ENCODE measurements around the gene CSKMT. TPM values are rescaled to one million over a fixed set of nuclear protein-coding genes. Genes with fewer than 3 reads are reported as not detected.

CSKMT gene
- total and polyA plus RNA-seq, 4 donors = 5.3 to 37.1 (median 15.4) TPM

GRCh38 chr11:62664405-62665074 is 572 bp upstream of the CSKMT start:
- Histone ChIP-seq H3K4me3 (peak overlapping the region; percentile 62), H3K27me3 (ENCODE audit: control insufficient read depth in 3 of 3, insufficient read depth in 3 of 3, low read length in 2 of 3) (no peaks in the 10 kb centered on the region), H3K27ac (ENCODE audit: low read depth in 1 of 2, low read length in 1 of 2) (peak overlapping the region; percentile 79 to 90), H3K36me3 (ENCODE audit: control insufficient read depth in 4 of 4, insufficient read depth in 4 of 4, low read length in 4 of 4) (peaks cover 7 to 21% (median 17%) of the 10 kb centered on the region in 4 donors), H3K9ac (ENCODE audit: insufficient read depth in 1 of 2, low read length in 2 of 2) (peak overlapping the region; percentile 12 to 61), H3K4me1 (ENCODE audit: control insufficient read depth in 5 of 5, insufficient read depth in 5 of 5, low read length in 5 of 5) (peaks cover 11 to 15% (median 12%) of the 10 kb centered on the region in 5 donors), H3K9me3 (ENCODE audit: control insufficient read depth in 4 of 4, insufficient read depth in 3 of 4, low read length in 3 of 4) (no peaks in the 10 kb centered on the region)
- TF ChIP-seq, protein P1, sequence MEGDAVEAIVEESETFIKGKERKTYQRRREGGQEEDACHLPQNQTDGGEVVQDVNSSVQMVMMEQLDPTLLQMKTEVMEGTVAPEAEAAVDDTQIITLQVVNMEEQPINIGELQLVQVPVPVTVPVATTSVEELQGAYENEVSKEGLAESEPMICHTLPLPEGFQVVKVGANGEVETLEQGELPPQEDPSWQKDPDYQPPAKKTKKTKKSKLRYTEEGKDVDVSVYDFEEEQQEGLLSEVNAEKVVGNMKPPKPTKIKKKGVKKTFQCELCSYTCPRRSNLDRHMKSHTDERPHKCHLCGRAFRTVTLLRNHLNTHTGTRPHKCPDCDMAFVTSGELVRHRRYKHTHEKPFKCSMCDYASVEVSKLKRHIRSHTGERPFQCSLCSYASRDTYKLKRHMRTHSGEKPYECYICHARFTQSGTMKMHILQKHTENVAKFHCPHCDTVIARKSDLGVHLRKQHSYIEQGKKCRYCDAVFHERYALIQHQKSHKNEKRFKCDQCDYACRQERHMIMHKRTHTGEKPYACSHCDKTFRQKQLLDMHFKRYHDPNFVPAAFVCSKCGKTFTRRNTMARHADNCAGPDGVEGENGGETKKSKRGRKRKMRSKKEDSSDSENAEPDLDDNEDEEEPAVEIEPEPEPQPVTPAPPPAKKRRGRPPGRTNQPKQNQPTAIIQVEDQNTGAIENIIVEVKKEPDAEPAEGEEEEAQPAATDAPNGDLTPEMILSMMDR (IDR thresholded peaks at IDR 0.05; ENCODE audit: control extremely low read depth, extremely low read depth) = no peak
- ATAC-seq (ENCODE audit: insufficient read depth, low FRiP score) (peak; percentile 16), DNase-seq (peak in 2 of 3 donors; percentile 62 to 71)
- 4% methylated on average over 36 of the region's 36 CpGs for WGBS, 2 donors

DNA sequence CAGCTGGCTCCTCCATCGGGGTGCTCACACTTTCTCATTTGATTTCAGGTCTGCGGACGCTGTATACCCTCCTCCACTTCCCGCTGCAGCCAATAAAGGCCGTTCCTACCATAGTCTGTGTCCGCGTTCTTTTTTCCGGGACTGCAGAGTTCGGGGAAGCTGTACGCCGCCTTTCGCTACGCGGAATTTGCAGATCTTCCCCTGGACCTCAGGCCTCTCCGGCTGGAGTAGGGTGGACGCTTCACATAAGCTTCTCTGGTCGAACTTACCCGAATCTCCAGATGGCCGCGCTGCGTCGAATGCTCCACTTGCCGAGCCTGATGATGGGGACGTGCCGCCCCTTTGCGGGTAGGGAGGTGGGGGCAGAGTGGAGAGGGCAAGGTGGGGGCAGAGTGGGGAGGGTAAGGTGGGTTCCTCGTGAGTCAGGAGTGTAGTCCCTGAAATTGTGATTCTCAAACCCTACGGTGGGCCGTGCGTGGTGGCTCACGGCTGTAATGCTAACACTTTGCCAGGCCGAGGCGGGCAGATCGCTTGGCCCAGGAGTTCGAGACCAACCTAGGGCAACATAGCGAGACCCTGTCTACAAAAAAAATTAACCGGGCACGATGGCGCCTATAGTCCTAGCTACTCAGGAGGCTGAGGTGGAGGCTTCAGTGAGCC is 617 bp downstream of the CSKMT start:
- peak; percentile 71 to 87 (median 79) for DNase-seq
- peaks cover 12 to 19% (median 14%) of the 10 kb centered on the region in 5 donors for H3K4me1 ChIP-seq (ENCODE audit: control insufficient read depth in 5 of 5, insufficient read depth in 5 of 5, low read length in 5 of 5)

GRCh38 chr11:62666259-62666926 is 1.3 kb downstream of the CSKMT start:
- Histone ChIP-seq H3K4me3 (peak overlapping the region; percentile 79), H3K27me3 (ENCODE audit: control insufficient read depth in 3 of 3, insufficient read depth in 3 of 3, low read length in 2 of 3) (no peaks in the 10 kb centered on the region), H3K36me3 (ENCODE audit: control insufficient read depth in 4 of 4, insufficient read depth in 4 of 4, low read length in 4 of 4) (peaks cover 7 to 21% (median 18%) of the 10 kb centered on the region in 4 donors), H3K27ac (ENCODE audit: low read depth in 1 of 2, low read length in 1 of 2) (peak overlapping the region; percentile 79 to 86), H3K4me1 (ENCODE audit: control insufficient read depth in 5 of 5, insufficient read depth in 5 of 5, low read length in 5 of 5) (peaks cover 12 to 21% (median 15%) of the 10 kb centered on the region in 5 donors), H3K9ac (ENCODE audit: insufficient read depth in 1 of 2, low read length in 2 of 2) (peak overlapping the region; percentile 48 to 82), H3K9me3 (ENCODE audit: control insufficient read depth in 4 of 4, insufficient read depth in 3 of 4, low read length in 3 of 4) (no peaks in the 10 kb centered on the region)
- ATAC-seq (ENCODE audit: insufficient read depth, low FRiP score) = no peak
- TF ChIP-seq, protein P1 (IDR thresholded peaks at IDR 0.05; ENCODE audit: control extremely low read depth, extremely low read depth) = no peak
- 58 to 73% methylated on average over 16 of the region's 16 CpGs for WGBS, 2 donors
- no peak for DNase-seq

More for the DNA sequence above, 617 bp downstream of the CSKMT start:
- Histone ChIP-seq H3K27ac (ENCODE audit: low read depth in 1 of 2, low read length in 1 of 2) (peak overlapping the region; percentile 79 to 86), H3K9me3 (ENCODE audit: control insufficient read depth in 4 of 4, insufficient read depth in 3 of 4, low read length in 3 of 4) (no peaks in the 10 kb centered on the region), H3K4me3 (peak overlapping the region; percentile 79), H3K9ac (ENCODE audit: insufficient read depth in 1 of 2, low read length in 2 of 2) (peak overlapping the region; percentile 48 to 82), H3K27me3 (ENCODE audit: control insufficient read depth in 3 of 3, insufficient read depth in 3 of 3, low read length in 2 of 3) (no peaks in the 10 kb centered on the region), H3K36me3 (ENCODE audit: control insufficient read depth in 4 of 4, insufficient read depth in 4 of 4, low read length in 4 of 4) (peaks cover 7 to 21% (median 18%) of the 10 kb centered on the region in 4 donors)
- ATAC-seq (ENCODE audit: insufficient read depth, low FRiP score) = peak; percentile 29
- WGBS, 2 donors = 5 to 7% methylated on average over 39 of the region's 39 CpGs
- TF ChIP-seq, protein P1 (IDR thresholded peaks at IDR 0.05; ENCODE audit: control extremely low read depth, extremely low read depth) = no peak
